Fibroblast of peridontal ligament (primary cell): ENCODE results near the gene LRIG1.

Source experiments
- DNase-seq: peaks from one replicate; pipeline ENCODE4 v3.0.0-alpha.2; 2010; ENCODE audit errors: extremely low read depth

Gene LRIG1

DNA sequence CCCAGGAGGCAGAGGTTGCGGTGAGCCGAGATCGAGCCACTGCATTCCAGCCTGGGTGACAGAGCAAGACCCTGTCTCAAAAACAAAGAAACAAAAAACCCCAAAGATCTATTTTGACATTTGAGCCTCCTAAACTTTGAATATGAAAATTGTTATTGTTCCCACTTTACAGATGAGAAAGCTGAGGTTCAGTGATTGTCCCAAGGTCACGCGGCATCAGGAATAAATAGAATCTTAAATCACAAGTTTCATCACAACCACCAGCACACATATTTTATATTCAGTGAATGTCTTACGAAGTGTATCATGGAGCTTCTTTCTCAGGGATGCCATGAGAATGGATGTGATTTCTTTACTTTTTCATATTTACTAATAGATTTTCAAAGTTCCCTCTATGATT is 5.3 kb upstream of the LRIG1 start:
- DNase-seq: no peak

- DNase-seq: no peak
Measured at GRCh38 chr3:66504850-66505641, 4.2 kb upstream of the LRIG1 start.

DNA sequence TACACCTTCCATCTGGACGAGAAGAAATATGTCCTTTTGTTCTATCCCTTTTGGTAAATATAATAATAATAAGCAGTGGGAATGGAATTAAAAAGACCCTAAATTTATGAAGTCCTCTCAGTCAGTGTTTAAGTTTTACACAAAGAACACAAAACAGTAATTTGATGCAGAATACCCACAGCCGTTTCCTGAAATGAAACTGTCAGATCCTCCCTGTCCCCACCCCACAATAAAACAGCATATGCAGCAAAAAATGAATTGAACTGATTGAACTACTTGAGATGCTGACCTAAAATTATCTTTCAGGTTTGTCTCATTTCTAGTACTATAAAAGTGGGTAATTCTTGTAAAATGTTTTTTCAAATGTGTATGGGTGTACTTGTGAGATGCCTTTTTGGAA is 2.2 kb upstream of the LRIG1 start:
- DNase-seq: no peak

DNA sequence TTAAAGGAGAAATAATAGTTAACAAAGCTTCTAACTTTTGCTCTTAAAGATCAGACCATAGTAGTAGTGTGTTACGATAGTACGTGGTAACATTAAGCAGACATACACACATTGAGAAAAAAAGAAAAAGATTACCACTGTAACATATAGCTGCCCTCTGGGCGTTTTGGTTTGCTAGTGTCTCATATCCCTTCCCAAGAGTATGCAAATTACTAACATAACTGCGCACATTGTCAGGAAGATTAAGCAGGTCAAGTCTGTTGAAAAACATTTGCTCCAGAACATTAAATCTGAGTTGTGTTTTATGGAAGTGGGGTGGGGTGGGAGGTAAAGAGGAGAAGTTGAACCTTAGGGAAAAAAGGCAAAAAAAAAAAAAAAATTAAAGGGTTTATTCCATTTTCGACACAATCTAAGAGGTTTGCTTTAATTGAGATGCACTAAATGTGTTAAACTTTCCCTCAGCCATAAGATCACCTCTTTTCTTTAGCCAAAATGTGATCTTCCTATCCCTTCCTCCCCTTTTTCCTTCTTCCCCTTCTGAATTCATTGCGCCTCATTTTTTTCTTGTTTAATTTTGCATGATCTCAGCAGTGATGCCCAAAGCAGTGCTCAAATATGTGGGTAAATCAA is 1.5 kb upstream of the LRIG1 start:
- no peak for DNase-seq

GRCh38 chr3:66501483-66502244 is 842 bp upstream of the LRIG1 start:
- DNase-seq: no peak

GRCh38 chr3:66499881-66500575 is 794 bp downstream of the LRIG1 start:
- no peak for DNase-seq

DNA sequence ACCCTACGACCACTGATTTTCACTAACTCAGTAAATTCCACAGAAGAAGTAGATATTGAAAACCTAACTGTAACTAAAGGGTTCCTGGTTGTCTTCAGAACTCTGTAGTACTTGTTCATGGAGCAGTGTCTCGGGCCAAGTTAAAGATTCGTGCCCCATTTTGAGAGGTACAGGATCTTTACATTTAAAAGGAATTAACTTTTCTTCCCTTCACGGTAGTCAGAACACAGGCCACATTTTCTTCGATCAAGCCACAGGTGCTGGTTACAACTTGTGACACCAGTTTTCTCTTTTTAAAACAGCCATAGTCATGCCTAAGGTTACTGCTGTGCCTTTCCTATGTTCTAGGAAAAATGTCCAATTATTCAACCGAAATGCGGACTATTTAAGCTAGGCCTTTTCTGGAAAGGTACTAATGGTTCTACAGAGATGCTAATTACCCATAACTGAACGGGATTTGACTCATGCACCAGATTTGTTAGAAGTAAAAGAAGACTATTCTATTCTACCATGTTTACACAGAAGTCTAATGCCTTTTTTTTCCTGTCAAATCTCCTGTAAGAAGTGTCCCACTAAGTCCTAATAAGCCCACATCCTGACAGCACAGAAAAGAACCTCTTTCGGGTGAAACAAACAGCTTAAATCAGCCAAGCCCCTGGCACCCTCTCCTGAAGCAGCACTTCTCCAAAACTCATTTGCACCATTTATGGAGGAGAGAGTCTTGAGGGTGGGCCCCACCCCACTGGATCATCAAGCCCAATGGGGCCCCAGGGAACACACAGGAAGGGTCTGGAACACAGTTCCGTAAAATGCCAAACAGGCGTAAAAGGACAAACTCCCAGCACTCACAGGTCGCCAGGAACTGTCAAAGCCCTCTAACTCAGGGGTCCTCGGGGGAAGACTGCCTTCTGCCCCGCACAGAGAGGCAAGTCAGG is 1.9 kb downstream of the LRIG1 start:
- no peak for DNase-seq

DNA sequence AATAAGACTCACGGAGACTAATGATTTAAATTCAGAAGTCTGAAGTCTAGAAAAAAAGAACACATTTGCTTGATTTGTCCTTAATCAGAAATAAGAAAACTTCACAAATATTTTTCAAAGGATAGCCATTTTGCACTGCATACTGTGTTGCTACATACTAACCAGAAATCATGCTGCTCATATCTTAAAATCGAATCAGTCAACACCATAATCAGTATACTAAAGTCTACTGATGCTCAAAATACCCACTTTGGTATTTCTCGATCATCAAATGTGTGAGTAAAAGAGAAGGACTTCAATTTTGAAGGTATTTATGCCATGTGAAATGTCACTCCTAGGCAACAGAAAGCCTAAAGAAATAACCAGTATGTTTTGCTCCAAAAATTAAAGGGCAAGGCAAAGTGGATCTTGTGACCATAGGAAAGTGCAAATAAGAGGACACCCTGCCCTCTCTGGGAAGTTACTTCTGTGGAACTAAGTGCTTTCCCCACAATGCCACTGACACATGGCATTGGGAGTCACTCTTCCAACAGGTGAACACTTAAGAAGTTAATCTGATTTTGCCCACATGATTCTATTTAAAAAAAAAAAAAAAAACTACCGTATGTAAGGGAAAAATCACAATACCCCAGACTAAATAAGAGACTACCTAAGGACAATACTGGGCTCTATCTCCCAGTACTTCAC is 2.7 kb downstream of the LRIG1 start:
- no peak for DNase-seq

DNA sequence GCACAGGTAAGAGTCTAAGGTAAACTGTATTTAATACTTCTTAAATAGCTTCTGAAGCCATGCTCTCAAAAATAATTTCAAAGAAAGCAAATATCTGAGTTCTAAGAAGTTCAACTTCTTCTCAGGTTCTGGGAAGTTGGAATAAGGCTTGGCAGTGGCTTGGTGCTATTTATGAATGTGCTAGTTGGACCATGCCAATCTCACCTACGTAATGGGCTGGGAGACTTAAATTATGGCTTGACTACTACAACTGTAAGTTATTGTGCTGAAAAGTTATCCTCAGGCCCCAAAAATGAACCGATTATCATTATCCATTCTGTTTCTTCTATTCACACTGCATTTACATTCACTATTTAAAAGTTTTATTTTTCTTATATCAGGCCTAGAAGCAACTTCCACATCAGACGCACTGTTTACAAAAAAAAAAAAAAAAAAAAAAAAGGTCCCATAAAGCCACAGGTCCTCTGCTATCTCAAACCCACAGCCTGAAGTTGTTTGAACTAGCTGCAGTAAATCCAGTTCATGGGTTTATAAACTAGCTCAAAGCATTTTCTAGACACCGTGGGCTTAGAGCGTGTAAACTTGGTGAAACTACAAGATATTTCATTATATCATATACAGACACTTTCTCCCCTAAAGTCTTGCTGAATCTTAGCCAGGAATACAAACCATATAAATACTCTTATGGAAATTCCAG is 3.4 kb downstream of the LRIG1 start:
- DNase-seq: no peak

- DNase-seq: no peak
Measured at GRCh38 chr3:66496746-66497145, 4.1 kb downstream of the LRIG1 start.

GRCh38 chr3:66496301-66496700 is 4.5 kb downstream of the LRIG1 start:
- no peak for DNase-seq

GRCh38 chr3:66495668-66496045 is 5.2 kb downstream of the LRIG1 start:
- DNase-seq: no peak

- DNase-seq: no peak
Measured at GRCh38 chr3:66494959-66495667, 5.7 kb downstream of the LRIG1 start.

DNA sequence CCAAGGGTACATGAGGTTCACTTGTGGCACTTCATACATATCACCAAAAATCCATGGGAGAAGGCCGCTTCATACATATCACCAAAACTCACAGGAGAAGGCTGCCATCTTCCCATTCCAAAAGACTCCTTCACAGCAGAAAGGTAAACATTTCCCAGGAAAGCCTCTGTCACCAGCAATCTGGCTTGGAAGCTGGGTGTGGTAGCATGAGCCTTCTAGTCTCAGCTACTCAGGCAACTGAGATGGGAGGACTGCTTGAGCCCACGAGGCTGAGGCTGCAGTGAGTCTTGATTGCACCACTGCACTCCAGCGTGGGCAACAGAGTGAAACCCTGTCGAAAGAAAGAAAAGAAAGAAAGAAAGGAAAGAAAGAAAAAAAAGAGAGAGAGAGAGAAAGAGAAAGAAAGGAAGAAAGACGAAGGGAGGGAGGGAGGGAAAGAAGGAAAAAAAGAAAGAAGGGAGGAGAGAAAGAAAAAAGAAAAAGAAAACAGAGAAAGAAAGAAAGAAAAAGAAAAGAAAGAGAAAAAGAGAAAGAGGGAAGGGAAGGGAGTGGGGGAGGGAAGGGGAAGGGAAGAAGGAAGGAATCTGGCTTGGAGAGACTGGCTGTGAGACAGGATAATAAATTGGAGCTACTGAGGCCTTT is 7.2 kb downstream of the LRIG1 start:
- no peak for DNase-seq

- no peak for DNase-seq
Measured at GRCh38 chr3:66492672-66493071, 8.2 kb downstream of the LRIG1 start.

DNA sequence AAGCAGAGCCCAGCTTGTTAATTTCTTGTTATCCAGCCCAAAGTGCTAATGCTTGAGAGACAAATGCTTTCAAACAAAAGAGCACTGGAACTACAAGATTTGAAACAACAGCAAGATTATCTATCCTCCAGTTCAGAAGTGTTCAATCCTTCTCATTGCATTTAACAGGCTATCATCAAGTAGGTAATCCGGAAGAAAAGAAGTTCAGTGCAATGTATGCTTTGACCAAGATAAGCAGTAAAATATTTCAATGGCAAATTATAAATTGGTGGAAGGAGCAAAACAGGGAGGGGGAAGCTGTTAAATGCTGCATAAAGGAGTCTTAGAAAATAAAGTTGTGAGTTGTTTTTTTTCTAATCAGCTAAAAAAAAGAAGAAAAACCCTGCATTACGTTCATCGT is 8.8 kb downstream of the LRIG1 start:
- no peak for DNase-seq

DNA sequence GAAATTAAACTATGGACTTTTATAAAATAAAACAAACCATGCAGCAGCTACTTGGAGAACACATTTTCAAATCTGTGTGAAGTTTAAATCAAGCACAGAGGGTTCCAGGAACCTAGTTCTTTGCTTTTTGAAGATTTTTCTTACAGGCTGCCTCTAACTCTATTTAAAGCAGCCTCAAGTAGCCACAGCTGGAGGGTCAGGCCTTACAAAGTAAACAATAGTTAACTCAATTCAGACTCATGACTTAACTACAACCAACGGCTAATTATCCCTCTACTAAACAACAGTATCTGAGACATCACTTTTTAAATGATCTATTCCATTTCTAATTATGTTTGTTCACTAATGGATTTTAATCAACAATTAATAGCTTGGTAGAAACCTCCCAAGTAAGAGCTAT is 9.8 kb downstream of the LRIG1 start:
- DNase-seq: peak; percentile 73

- DNase-seq: no peak
Measured at GRCh38 chr3:66490214-66490613, 10.6 kb downstream of the LRIG1 start.

- DNase-seq: no peak
Measured at GRCh38 chr3:66489581-66489980, 11.2 kb downstream of the LRIG1 start.
